Measurements from ENCODE around the gene DHRS11.

DHRS11 gene

GRCh38 chr17:36591434-36592315 is at the start of gene DHRS11:
TSS of gene DHRS11 (plus strand) at chr17:36591879. CDS start at chr17:36592010, 131 bp downstream.
- peak; percentile 18 for DNase-seq

- no peak for DNase-seq
Observed at GRCh38 chr17:36542755-36543154, 48.9 kb upstream of the DHRS11 start.

GRCh38 chr17:36544044-36544306 is 47.7 kb upstream of the DHRS11 start:
- no peak for DNase-seq

GRCh38 chr17:36544307-36545076 is 47.2 kb upstream of the DHRS11 start, which contains the start of gene GGNBP2:
TSS of gene GGNBP2 (plus strand) at chr17:36544919. CDS start at chr17:36545725, 806 bp downstream.
- DNase-seq, result peak; percentile 35

DNA sequence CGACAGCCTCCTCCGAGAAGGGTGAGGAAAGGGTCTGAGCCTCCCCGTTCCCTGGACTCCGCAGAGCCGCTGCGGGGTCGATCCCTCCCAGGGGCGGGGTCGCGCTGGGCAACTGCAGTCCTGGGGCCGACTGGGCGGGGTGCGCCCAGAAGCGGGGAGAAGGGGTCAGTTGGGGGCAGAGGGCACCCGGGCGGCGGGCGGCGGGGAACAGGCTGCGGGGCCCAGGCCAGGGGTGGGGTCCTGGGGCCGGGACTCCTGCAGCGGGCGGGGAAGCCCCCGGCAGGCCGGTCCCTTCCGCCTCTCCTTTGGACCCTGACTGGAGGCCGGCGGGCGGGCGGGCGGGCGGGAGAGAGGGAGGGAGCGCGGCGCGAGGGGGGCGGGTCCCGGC is 46.6 kb upstream of the DHRS11 start:
- DNase-seq, result no peak

GRCh38 chr17:36545465-36546417 is 45.9 kb upstream of the DHRS11 start:
- DNase-seq, result peak; percentile 58

DNA sequence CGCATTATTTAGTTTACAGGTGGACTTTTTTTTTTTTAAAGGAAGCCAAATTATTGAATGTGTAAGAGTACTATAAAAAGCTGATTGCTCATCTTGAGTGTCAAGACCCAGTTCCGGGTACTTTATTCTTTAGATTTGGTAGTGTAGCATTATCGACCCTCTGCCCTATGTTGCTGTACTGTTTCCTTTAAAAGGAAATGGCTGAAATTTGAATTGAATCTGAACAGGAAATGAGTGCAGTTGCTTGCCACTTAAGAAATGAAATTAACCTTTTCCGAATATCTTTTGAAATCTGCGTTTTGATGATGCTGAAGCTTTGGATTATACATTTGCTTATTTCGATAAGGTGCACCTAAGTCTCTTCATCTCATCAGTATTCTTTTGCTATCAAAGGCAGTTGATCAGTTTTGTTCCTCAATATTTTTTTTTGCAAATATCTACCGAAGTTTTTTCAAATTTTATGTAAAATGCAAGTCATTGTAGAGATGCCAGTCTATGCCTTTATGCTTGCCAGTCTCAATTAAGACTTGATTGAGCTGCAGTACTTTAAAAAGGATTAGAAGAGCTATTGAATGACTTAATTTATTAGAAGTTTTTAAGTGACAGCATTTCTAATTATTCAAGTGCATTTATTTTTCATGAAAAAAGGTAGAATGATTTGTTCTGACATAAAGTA is 45.1 kb upstream of the DHRS11 start:
- DNase-seq, result no peak

GRCh38 chr17:36547776-36548175 is 43.9 kb upstream of the DHRS11 start:
- DNase-seq, result no peak

GRCh38 chr17:36550491-36551417 is 40.9 kb upstream of the DHRS11 start:
- no peak for DNase-seq

DNA sequence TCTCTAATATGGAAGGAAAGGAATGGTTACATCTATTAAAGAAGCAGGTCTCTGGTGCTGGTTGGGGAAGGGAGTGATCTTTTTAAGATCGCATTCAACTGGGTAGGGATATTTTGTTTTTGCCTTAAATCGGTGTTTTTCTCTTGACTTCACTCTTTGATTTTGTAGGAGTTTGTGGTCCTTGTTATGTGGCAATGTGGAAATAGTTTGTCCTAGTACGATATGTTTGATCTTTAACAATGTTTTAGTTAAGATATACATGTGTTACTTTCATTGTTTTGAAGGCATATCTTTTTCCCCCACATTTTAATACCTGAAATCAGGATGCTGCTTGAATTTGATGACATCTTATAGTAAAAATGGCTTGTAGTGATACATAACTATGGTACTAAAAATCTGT is 38.2 kb upstream of the DHRS11 start:
- DNase-seq, result no peak

DNA sequence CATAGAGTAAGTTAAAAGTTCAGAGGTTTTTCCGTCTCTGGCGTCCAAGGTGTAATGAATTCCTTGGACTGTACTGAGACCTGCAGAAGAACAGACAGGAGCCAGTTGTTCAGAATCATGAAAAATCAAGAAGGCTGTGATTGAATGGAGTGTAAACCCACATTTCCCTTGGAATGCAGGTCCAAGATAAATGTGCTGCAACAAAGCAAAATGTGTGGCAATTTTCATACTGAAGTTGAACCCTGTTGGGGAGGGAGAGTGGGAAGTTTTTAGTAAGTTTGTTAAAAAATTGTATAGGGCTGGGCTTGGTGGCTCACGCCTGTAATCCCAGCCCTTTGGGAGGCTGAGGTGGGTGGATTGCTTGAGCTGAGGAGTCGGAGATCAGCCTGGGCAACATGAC is 25.6 kb upstream of the DHRS11 start:
- DNase-seq, result no peak

GRCh38 chr17:36575028-36575427 is 16.7 kb upstream of the DHRS11 start:
- DNase-seq, result no peak

- DNase-seq, result no peak
Observed at GRCh38 chr17:36576793-36577192, 14.9 kb upstream of the DHRS11 start.

DNA sequence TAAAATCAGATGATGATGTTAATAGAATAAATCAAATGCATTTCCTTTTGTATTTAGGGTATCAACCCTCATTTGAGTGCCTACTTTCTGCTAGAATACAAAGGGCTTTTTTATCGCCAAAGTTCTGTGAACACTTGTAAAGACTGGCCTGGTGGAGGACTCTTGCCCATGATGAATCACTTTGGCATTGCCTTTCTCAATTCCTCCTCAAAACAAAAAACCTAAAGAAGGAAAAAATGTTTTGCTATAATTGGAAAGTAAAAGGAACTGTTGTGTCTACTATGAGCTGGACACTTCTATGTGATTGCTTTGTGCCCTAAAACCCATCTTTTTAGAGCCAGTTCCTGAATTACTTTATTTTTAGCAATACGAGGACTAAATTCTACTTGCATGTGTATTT is 13.0 kb upstream of the DHRS11 start:
- no peak for DNase-seq

DNA sequence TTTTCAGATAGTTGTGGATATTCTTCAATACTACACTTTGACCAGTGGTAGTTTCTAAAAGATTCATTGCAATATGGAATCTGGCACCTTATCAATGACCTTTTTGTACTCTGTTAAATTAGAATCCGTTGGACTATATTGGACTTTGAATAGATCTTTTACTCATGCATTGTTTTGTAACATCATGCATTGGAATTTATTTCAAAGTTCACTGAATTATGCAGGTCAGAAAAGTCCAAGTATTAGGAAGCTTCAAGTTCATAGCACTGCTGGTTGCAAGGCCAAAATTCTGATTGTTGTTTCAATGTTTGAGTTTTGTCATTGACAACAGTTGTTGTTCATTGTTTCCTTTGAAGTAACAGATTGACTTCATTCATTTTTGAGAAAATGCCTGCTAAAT is 7.9 kb upstream of the DHRS11 start:
- no peak for DNase-seq

DNA sequence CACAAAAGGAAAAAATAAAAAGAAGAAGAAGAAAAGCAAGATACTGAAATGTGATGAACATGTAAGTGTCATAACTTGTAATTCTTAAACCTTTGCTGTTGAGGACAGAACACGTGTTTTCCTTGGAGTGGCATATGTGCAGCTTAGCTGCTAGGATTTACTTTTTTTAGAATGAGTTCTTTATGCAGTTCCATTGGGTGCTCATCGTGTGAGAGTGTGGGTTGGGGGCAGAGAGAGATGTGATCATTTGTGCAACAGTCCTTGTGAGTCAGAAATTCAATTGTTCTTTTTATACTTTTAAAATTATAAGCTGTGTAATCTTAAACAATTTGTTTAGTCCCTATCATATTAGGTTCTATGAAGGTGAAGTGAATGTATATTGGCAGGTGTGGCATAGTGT is 5.5 kb upstream of the DHRS11 start:
- DNase-seq, result no peak

DNA sequence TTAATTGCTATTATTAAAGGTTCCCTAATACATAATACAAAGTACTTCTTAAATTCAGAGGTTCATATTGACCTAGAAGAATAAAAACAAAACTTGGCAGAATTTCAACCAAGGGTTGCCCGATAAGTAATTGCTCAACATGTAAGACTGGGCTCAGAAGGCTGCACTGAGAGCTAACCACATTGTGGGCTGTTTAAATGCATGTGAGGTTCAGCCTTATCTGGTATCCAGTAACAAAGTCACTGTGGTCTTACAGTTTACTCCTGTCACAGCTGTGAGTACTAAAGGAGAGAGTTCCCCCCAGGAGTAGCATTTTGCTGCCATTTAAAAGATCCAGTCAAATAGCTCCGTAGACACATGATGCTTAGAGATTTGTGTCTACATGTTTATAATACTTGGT is 1.6 kb upstream of the DHRS11 start:
- DNase-seq, result no peak

DNA sequence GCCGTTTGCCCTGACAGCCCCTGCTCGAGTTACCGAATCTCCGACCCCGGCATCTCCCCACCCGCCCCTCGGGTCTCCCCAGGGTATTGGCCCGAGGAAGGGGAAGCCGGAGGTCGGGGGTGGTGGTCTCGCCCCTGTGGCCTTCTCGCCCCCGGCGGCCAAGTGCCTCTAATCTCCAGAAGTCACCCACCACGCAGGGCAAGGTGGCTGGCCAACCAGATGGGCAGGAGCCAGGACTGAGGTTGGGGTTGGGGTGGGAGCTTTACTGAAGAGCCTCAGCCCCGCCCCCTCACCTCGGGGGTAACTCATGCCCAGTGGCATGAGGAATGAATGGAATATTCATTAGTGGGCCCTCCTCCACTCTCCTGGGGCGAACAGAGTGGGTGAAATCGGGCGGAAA is 637 bp downstream of the DHRS11 start:
- DNase-seq, result no peak

DNA sequence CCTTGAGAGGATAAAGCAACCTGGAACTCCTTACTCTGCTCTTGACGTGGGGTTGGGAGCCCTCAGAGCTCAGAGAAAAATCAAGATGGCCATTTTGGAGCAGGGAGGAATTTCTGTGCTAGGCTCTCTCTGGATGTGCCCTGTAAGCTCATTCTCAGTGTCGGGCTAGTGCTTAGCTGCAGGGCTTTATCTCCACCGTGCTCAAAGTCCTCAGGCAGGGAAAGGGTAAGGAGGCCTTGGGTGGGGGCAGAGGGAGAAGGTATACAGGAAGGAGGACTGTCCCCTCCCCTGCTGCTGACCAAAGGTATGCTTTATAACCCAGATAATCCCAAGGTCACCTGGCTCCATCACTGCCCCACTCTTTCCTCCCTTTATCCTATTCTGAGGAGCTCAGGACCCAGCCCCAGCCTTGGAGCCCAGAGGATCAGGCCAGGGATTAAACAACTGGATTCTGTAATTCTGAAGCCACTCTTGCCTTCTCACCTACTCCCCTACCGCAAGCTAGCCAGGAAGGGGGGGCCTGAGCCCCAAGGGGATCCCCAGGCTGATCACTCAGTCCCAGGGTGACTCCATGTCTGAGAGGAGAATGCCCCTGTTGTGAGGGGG is 1.1 kb downstream of the DHRS11 start:
- DNase-seq, result peak; percentile 28

DNA sequence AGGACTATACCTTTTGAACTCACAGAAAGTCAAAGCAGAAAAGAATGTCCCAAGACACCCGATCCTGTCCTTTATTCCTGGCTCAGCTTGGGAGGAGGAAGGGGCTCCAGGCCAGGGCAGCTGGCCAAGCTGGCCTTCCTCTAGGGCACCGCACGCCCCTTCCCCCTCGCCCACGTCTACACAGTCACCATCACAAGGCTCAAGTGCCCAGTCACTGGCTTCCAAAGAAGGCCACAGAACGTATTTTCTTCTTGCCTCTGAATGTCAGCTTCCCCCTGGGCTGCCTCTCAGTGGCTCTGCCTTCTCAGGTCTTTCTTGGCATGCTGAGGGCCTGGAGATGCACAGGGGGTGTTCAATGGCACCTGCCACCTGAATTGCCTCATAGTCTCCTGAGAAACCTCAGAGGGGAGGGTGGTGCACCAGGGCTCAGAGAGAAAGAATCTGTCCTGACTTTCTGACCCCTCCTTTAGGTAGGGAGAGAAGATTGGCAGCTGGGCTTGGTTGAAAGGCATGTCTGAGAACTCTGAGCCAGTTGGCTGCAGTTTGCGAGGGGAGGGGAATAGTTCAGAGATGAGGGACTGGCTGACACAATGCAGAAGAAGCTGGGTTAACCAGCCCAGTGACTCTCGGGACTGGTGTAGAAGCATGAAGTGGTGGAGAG is 2.1 kb downstream of the DHRS11 start:
- DNase-seq, result no peak

Measured in NCI-H187 treated with DMSO at 0.1 percent for 48 hours (cell line).